Measurements from ENCODE around the gene PAGR1. TPM values are rescaled to one million over a fixed set of nuclear protein-coding genes. Genes with fewer than 3 reads are reported as not detected.

PAGR1 gene
- total and polyA plus RNA-seq, 2 of the 13 experiments (the other 11 are each of a cell fraction or from before 2014, with no cell fraction given), result 9.8 to 66.4 TPM

DNA sequence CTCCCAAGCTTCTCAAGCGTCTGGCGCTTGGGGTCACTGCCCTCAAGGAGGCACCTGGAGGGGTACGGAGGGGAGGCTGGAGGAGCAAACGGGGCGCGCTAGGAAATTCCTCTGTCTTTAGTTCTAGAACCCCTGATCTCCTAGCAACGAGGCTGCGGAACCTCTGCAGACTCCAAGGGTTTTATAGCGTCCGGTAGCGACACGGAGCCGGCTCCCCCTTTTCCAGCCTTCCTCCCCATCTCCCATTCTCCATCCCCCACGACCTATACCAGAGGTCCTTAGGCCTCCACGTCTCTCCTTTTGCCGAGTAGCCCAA is 47.7 kb downstream of the PAGR1 start (continued):
- TF ChIP-seq EHMT2 (IDR thresholded peaks at IDR 0.05; ENCODE audit: borderline replicate concordance, low read depth, low read length) (no peak; the same call in 1 of the 2 replicates), IRX3 (CRISPR knock-in tag; IDR thresholded peaks at IDR 0.05; ENCODE audit: borderline replicate concordance, low read depth) (0 out of 2 replicates have a peak, but pooled peaks have one; percentile 5), TMF1 (CRISPR knock-in tag; IDR thresholded peaks at IDR 0.05; ENCODE audit: low read depth) (no peak), HDAC6 (IDR thresholded peaks at IDR 0.05; ENCODE audit: low read depth, low read length) (no peak), SKI (IDR thresholded peaks at IDR 0.05; ENCODE audit: partially characterized antibody) (no peak), MIER3 (CRISPR knock-in tag; IDR thresholded peaks at IDR 0.05; ENCODE audit: borderline replicate concordance) (0 out of 2 replicates have a peak, but pooled peaks have one; percentile 2), ZNF446 (CRISPR knock-in tag; IDR thresholded peaks at IDR 0.05) (no peak), ARNT2 (CRISPR knock-in tag; IDR thresholded peaks at IDR 0.05; ENCODE audit: low read depth) (no peak), ZNF160 (CRISPR knock-in tag; IDR thresholded peaks at IDR 0.05) (no peak), ZEB1 (IDR thresholded peaks at IDR 0.05; ENCODE audit: insufficient replicate concordance, low read depth) (peak; percentile 16), ZNF709 (CRISPR knock-in tag; IDR thresholded peaks at IDR 0.05) (0 out of 2 replicates have a peak, but pooled peaks have one; percentile 1), MLLT10 (CRISPR knock-in tag; IDR thresholded peaks at IDR 0.05) (no peak), ZNF574 (CRISPR knock-in tag; IDR thresholded peaks at IDR 0.05) (peak; percentile 2; the same call in 1 of the 2 replicates), ZNF414 (CRISPR knock-in tag; IDR thresholded peaks at IDR 0.05) (no peak), ZBTB7A (CRISPR knock-in tag; IDR thresholded peaks at IDR 0.05) (0 out of 2 replicates have a peak, but pooled peaks have one; percentile 13), ZNF354B (CRISPR knock-in tag; IDR thresholded peaks at IDR 0.05) (0 out of 2 replicates have a peak, but pooled peaks have one; percentile 68), BRD4 (CRISPR knock-in tag; IDR thresholded peaks at IDR 0.05) (0 out of 2 replicates have a peak, but pooled peaks have one; percentile 4), ZNF280B (CRISPR knock-in tag; IDR thresholded peaks at IDR 0.05; ENCODE audit: borderline replicate concordance) (0 out of 2 replicates have a peak, but pooled peaks have one; percentile 69), HES4 (CRISPR knock-in tag; IDR thresholded peaks at IDR 0.05; ENCODE audit: borderline replicate concordance) (no peak)
- TF ChIP-seq, protein P1, sequence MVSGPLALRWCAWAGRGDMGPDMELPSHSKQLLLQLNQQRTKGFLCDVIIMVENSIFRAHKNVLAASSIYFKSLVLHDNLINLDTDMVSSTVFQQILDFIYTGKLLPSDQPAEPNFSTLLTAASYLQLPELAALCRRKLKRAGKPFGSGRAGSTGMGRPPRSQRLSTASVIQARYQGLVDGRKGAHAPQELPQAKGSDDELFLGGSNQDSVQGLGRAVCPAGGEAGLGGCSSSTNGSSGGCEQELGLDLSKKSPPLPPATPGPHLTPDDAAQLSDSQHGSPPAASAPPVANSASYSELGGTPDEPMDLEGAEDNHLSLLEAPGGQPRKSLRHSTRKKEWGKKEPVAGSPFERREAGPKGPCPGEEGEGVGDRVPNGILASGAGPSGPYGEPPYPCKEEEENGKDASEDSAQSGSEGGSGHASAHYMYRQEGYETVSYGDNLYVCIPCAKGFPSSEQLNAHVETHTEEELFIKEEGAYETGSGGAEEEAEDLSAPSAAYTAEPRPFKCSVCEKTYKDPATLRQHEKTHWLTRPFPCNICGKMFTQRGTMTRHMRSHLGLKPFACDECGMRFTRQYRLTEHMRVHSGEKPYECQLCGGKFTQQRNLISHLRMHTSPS (CRISPR knock-in tag; IDR thresholded peaks at IDR 0.05; ENCODE audit: low read depth), result no peak
- TF ChIP-seq, protein P2, sequence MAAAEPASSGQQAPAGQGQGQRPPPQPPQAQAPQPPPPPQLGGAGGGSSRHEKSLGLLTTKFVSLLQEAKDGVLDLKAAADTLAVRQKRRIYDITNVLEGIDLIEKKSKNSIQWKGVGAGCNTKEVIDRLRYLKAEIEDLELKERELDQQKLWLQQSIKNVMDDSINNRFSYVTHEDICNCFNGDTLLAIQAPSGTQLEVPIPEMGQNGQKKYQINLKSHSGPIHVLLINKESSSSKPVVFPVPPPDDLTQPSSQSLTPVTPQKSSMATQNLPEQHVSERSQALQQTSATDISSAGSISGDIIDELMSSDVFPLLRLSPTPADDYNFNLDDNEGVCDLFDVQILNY (CRISPR knock-in tag; conservative IDR thresholded peaks at IDR 0.05), result 0 out of 2 replicates have a peak, but pooled peaks have one; percentile 11

Data from HepG2 (cell line).